Transverse colon (tissue), 4 donors: ENCODE results near the gene BDKRB1.

Source experiments
- CTCF ChIP-seq, 5 experiments: fragments of 200-600 bp in 3 of 5; fragments of 450-650 bp in 2 of 5; sonication (generic) in 3 of 5; IDR thresholded peaks; 1 replicate in 2 of 5; 2 replicates in 3 of 5; pipeline ENCODE4 v1.5.1; 2016 to 2017; ENCODE audit warnings: antibody characterized with exemption in 5 of 5, inconsistent platforms in 3 of 5, mild to moderate bottlenecking in 2 of 5, moderate library complexity in 1 of 5
- EP300 ChIP-seq: sonication (generic); formaldehyde crosslinking; IDR thresholded peaks from one replicate; pipeline ENCODE4 v1.6.1; 2017; ENCODE audit warnings: antibody characterized with exemption, low read depth
- POLR2A ChIP-seq: fragments of 450-650 bp; IDR thresholded peaks from one replicate; pipeline ENCODE4 v1.6.1; 2016; ENCODE audit warnings: antibody characterized with exemption, mild to moderate bottlenecking, moderate library complexity
- POLR2AphosphoS5 ChIP-seq, 3 donors: sonication (generic); formaldehyde crosslinking; IDR thresholded peaks; one replicate each; pipeline ENCODE4 v1.6.1; 2016; ENCODE audit warnings: antibody characterized with exemption in 3 of 3

DNA sequence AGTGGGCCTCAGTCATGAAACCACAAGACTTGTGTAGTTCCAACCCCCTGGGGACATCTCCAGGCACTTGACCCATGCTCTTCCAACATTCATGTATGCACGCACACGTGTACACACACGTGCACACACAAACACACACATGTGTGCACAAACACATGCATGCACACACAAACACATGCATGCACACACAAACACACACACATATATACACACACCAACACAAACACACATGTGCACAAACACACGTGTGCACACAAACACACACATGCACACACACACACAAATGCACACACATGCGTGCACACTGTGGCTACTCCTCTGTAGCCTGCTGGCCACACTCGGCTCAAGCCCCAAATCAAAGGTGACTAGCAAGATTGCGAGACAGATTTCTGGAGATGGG lies 28.6 kb upstream of the BDKRB1 start:
- TF ChIP-seq CTCF (IDR thresholded peaks at IDR 0.05) = no peak
- TF ChIP-seq EP300 = no peak
- no peak for TF ChIP-seq POLR2A
- no peak for TF ChIP-seq POLR2AphosphoS5 (IDR thresholded peaks at IDR 0.05)
